HG02973 (cell line): Measurements from ENCODE around the gene KCNJ5.

Experiments used
- ATAC-seq: cut with Tn5 transposase; IDR thresholded peaks from one replicate; pipeline ENCODE4 v1.9.1; 2021; ENCODE audit warnings: moderate library complexity; ENCODE audit not compliant: unreplicated experiment

KCNJ5 gene

GRCh38 chr11:128927683-128928336, 36.7 kb downstream of the KCNJ5 start:
- no peak for ATAC-seq

- ATAC-seq = peak; percentile 95
These were observed 37.2 kb downstream of the KCNJ5 start for GRCh38 chr11:128928400-128928799.

- ATAC-seq = no peak
These were observed 38.3 kb downstream of the KCNJ5 start for GRCh38 chr11:128929468-128929867.

GRCh38 chr11:128929991-128930390, 38.8 kb downstream of the KCNJ5 start:
- ATAC-seq = no peak

GRCh38 chr11:128931066-128931465, 39.9 kb downstream of the KCNJ5 start:
- ATAC-seq = no peak

- ATAC-seq = no peak
These were observed 40.5 kb downstream of the KCNJ5 start for GRCh38 chr11:128931668-128932067.

GRCh38 chr11:128933481-128934178, 42.5 kb downstream of the KCNJ5 start:
- no peak for ATAC-seq

- no peak for ATAC-seq
These were observed 43.2 kb downstream of the KCNJ5 start for GRCh38 chr11:128934351-128934750.

GRCh38 chr11:128934926-128935325, 43.8 kb downstream of the KCNJ5 start:
- ATAC-seq = no peak

GRCh38 chr11:128936606-128937251, 45.6 kb downstream of the KCNJ5 start:
- no peak for ATAC-seq

- ATAC-seq = no peak
These were observed 46.3 kb downstream of the KCNJ5 start for GRCh38 chr11:128937480-128937879.

- no peak for ATAC-seq
These were observed 47.2 kb downstream of the KCNJ5 start for GRCh38 chr11:128938156-128938885.

- ATAC-seq = no peak
These were observed 48.4 kb downstream of the KCNJ5 start for GRCh38 chr11:128939591-128939990.

GRCh38 chr11:128940156-128940555, 49.0 kb downstream of the KCNJ5 start:
- no peak for ATAC-seq

- ATAC-seq = no peak
These were observed 49.4 kb downstream of the KCNJ5 start for GRCh38 chr11:128940603-128941002.

- ATAC-seq = no peak
These were observed 50.0 kb downstream of the KCNJ5 start for GRCh38 chr11:128941110-128941509.

- no peak for ATAC-seq
These were observed 50.6 kb downstream of the KCNJ5 start for GRCh38 chr11:128941573-128942271.

GRCh38 chr11:128942272-128942612, 51.1 kb downstream of the KCNJ5 start:
- no peak for ATAC-seq

GRCh38 chr11:128942817-128943427, 51.8 kb downstream of the KCNJ5 start, which contains the start of gene TP53AIP1:
Gene TP53AIP1 (minus strand): TSS chr11:128942871. CDS start chr11:128937818, 5,053 bp downstream.
- ATAC-seq = no peak

- no peak for ATAC-seq
These were observed 52.3 kb downstream of the KCNJ5 start for GRCh38 chr11:128943428-128943976.
